Activated naive CD4-positive, alpha-beta T cell treated with anti-CD3 and anti-CD28 coated beads, Interleukin-2, amount 10 ng/mL, durations not matched to agents 7 days and 5 days (primary cell): ENCODE results near the gene DNAJC12.
A peak's percentile ranks its signal among the peaks of the same experiment; 100 is the strongest.
"Not testable (repeated sequence)": the region's sequence is repeated elsewhere in the genome, so short reads cannot be mapped to it uniquely, and the experiment has no call there.

ENCODE experiments used
- CTCF ChIA-PET: fragments of 350-600 bp; sonication (Branson Sonifier 250); formaldehyde crosslinking; loops from one replicate; lab custom pipeline; 2021; ENCODE audit warnings: antibody characterized with exemption; lab: Charles Lee
- DNase-seq: peaks from one replicate; pipeline ENCODE4 v3.0.0-alpha.2; 2020
- H3K27ac Mint-ChIP-seq: one replicate; pipeline ENCODE4 v1.8.0; 2021; ENCODE audit warnings: mild to moderate bottlenecking, moderate library complexity, mixed read lengths
- H3K27me3 Mint-ChIP-seq: one replicate; pipeline ENCODE4 v1.8.0; 2021; ENCODE audit warnings: mild to moderate bottlenecking, mixed read lengths
- H3K36me3 Mint-ChIP-seq: one replicate; pipeline ENCODE4 v1.8.0; 2021; ENCODE audit warnings: mixed read lengths
- H3K4me1 Mint-ChIP-seq: one replicate; pipeline ENCODE4 v1.8.0; 2021; ENCODE audit warnings: mixed read lengths
- H3K4me3 Mint-ChIP-seq: one replicate; pipeline ENCODE4 v1.8.0; 2021; ENCODE audit warnings: mild to moderate bottlenecking, moderate library complexity, mixed read lengths
- H3K9me3 Mint-ChIP-seq: one replicate; pipeline ENCODE4 v1.8.0; 2021; ENCODE audit warnings: mixed read lengths

Gene DNAJC12

DNA sequence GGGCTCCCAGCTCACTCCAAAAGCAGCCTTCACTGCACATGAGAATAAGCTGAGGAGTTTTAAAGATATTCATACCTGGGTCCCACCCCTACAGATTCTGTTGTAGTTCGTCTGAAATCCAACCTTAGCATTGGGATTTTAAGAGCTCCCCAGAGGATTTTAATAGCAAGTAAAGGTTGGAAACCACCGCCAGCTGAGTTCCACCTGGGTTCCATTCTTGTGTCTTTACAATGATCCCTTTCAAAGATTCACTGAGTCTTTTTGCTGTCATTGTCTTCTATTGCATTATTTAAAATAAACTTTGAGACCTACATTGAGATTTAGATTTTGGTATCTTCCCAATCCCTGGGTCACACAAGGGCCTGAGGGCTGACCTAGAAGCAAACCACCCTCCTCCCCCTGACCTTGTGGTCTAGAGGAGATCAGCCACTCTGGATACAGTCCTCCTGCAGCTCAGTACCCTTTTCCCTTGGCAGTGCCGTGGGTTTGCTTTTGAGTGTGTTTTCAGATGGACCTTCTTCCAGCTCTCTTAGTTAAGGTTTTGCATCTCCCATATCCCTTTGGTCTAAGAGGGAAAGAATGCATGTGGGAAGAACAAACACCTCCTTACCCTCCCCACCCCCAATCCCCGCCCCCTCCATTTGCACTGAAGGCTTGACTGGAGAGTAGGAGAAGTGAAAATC lies 23.9 kb upstream of the DNAJC12 start:
- H3K36me3 Mint-ChIP-seq, result no peaks in the 10 kb centered on the region
- no peaks in the 10 kb centered on the region for H3K27me3 Mint-ChIP-seq
- H3K4me3 Mint-ChIP-seq, result no peak overlapping the region
- no peaks in the 10 kb centered on the region for H3K4me1 Mint-ChIP-seq
- DNase-seq, result no peak
- no peaks in the 10 kb centered on the region for H3K9me3 Mint-ChIP-seq
- CTCF ChIA-PET, result interaction anchor here (1.0 to 1.8 kb wide), 2 partner anchors 294 to 351 kb away, joined by 3 to 5 read pairs; no protein-coding TSS in a partner anchor
- H3K27ac Mint-ChIP-seq, result no peak overlapping the region

DNA sequence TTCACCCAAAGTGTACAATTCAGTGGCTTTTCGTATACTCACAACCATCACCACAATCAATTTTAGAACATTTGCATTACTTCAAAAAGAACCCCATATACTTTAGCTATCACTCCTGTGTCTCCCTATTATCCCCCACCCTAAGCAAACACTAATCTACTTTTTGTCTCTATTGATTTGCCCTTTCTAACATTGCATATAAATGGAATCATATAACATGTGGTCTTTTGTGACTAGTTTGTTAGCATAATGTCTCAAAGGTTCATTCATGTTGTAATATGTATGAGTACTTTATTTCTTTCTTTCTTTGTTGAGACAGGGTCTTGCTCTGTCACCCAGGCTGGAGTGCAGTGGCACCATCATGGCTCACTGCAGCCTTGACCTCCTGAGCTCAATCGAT lies 21.0 kb upstream of the DNAJC12 start:
- CTCF ChIA-PET, result no interaction called here
- DNase-seq, result no peak
- H3K36me3 Mint-ChIP-seq, result no peaks in the 10 kb centered on the region
- no peaks in the 10 kb centered on the region for H3K27me3 Mint-ChIP-seq
- no peak overlapping the region for H3K27ac Mint-ChIP-seq
- no peaks in the 10 kb centered on the region for H3K9me3 Mint-ChIP-seq
- H3K4me1 Mint-ChIP-seq, result peaks cover 5% of the 10 kb centered on the region
- H3K4me3 Mint-ChIP-seq, result no peak overlapping the region

DNA sequence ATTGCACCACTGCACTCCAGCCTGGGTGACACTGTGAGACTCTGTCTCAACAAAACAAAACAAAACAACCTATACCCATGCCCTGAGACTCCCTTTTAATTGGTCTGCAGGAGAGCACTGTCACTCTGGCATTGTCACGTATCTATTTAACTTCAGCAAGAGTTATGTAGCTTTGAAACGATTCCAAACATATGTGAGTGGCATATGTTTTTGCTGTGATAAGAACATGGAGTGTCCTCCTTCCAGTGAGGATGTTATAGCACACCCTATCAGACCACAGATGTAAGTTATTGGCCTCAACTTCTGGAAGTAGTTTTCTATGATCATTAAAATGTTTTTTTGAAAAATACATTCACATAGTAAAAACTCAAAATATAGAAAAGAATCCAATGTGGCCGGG lies 15.5 kb upstream of the DNAJC12 start:
- H3K9me3 Mint-ChIP-seq, result no peaks in the 10 kb centered on the region
- H3K4me1 Mint-ChIP-seq, result peaks cover 24% of the 10 kb centered on the region
- no peak for DNase-seq
- H3K4me3 Mint-ChIP-seq, result no peak overlapping the region
- H3K36me3 Mint-ChIP-seq, result no peaks in the 10 kb centered on the region
- CTCF ChIA-PET, result interaction anchor here (0.8 to 5.4 kb wide), 3 partner anchors 36 to 301 kb away, joined by 3 to 64 read pairs (median 5); no protein-coding TSS in a partner anchor
- H3K27me3 Mint-ChIP-seq, result no peaks in the 10 kb centered on the region
- H3K27ac Mint-ChIP-seq, result no peak overlapping the region

DNA sequence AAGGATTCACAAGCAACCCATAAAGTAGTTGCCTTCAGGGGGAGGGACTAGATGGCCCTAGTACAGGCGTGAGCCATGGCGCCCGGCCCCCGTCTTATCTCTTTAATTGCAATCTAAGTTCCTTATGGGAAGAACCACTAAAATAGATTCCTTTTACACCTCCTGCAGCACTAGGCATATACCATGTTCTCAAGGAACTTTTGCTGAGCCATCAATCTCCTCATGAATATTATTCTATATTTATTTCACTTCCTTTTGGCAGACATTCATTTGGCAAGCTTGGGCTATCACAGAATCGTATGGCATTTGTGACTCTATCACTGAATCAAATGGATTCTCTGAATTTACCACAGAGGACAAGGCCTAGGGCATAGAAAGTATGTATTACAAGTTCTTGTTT lies 14.8 kb upstream of the DNAJC12 start:
- Mint-ChIP-seq H3K4me3 (no peak overlapping the region), H3K9me3 (no peaks in the 10 kb centered on the region), H3K36me3 (no peaks in the 10 kb centered on the region), H3K27me3 (no peaks in the 10 kb centered on the region), H3K27ac (no peak overlapping the region), H3K4me1 (peaks cover 24% of the 10 kb centered on the region)
- CTCF ChIA-PET, result interaction anchor here (1.3 to 5.4 kb wide), 2 partner anchors 63 to 302 kb away, joined by 5 to 64 read pairs; no protein-coding TSS in a partner anchor
- DNase-seq, result no peak

DNA sequence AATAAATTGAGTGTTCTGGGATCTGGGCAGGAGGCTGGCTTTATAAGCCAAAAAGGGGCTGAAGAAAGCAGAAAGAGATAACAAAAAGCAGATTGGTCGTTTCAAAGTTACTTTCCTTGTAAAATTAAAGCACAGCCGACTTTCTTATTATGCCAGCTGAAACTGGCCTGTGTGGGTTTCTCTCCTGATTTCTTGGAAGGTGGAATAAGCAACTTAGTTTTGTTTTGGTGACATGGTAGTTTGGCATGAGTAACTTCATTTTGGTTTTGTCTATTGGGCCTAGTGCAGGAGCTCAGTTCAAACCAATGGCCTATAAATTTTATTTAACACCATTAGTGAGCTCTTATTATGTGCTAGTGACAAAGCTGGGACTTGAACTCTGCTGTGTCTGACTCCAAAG lies 13.2 kb upstream of the DNAJC12 start:
- Mint-ChIP-seq H3K9me3 (no peaks in the 10 kb centered on the region), H3K4me1 (peaks cover 24% of the 10 kb centered on the region), H3K27ac (no peak overlapping the region), H3K36me3 (no peaks in the 10 kb centered on the region), H3K4me3 (peak overlapping the region; percentile 13), H3K27me3 (no peaks in the 10 kb centered on the region)
- CTCF ChIA-PET, result interaction anchor here (1.1 to 4.6 kb wide), 3 partner anchors 14 to 305 kb away, joined by 4 to 32 read pairs (median 9); no protein-coding TSS in a partner anchor
- no peak for DNase-seq

DNA sequence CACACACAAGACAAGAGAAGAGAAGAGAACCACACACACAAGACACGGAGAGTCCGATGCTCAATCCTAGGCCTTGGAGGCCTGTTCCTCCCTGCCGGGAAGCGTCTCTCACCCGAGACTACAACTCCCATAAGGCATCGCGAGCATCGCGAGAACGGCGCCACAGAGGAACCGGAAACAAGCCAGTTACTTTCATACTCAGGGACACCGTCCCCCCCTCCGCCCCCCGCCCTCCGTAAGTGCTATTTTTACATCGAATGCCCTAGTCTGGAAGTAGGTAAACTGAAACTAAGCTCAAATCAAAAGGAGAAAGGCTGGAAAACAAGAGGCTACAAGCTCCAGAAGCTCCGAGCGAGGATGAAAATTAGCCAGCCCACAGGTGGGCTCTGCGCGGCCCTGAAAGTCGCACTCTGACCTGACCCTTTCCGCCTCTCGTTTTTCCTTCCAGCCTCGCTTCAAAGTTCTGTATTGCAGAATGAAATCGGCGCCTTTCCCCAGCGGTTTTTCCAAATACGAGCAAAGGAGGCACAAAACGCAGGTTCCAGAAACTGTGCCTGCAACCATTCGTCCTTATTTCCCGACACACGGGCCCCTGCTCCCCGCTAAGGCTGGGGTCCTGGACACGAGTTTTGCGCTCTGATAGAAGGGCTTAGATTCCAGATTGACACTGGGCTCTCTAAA lies 11.5 kb upstream of the DNAJC12 start:
- CTCF ChIA-PET, result interaction anchor here (1.1 to 4.6 kb wide), 2 partner anchors 61 to 356 kb away, joined by 3 to 32 read pairs; no protein-coding TSS in a partner anchor
- peaks cover 19% of the 10 kb centered on the region for H3K4me1 Mint-ChIP-seq
- peak overlapping the region; percentile 91 for H3K27ac Mint-ChIP-seq
- no peaks in the 10 kb centered on the region for H3K9me3 Mint-ChIP-seq
- H3K36me3 Mint-ChIP-seq, result no peaks in the 10 kb centered on the region
- peak; percentile 97 for DNase-seq
- H3K4me3 Mint-ChIP-seq, result peak overlapping the region; percentile 84
- H3K27me3 Mint-ChIP-seq, result no peaks in the 10 kb centered on the region

DNA sequence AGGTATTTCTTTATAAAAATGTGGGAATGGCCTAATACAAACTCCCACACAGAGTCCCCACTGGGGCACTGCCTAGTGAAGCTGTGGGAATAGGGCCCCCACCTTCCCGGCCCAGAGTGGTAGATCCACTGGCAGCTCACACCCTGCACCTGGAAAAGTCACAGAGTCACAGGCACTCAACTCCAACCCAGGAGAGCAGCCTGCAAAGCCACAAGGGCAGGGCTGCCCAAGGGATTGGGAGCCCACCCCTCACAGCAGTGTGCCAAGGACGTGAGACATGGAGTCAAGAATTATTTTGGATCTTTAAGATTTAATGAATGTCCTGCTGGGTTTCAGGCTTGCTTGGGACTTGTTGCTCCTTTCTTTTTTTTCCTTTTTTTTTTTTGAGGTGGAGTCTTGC lies 5.3 kb upstream of the DNAJC12 start:
- H3K27me3 Mint-ChIP-seq, result peaks cover 4% of the 10 kb centered on the region
- H3K9me3 Mint-ChIP-seq, result peaks cover 8% of the 10 kb centered on the region
- CTCF ChIA-PET, result no interaction called here
- H3K4me3 Mint-ChIP-seq, result no peak overlapping the region
- no peak overlapping the region for H3K27ac Mint-ChIP-seq
- no peaks in the 10 kb centered on the region for H3K4me1 Mint-ChIP-seq
- no peaks in the 10 kb centered on the region for H3K36me3 Mint-ChIP-seq
- DNase-seq, result no peak

DNA sequence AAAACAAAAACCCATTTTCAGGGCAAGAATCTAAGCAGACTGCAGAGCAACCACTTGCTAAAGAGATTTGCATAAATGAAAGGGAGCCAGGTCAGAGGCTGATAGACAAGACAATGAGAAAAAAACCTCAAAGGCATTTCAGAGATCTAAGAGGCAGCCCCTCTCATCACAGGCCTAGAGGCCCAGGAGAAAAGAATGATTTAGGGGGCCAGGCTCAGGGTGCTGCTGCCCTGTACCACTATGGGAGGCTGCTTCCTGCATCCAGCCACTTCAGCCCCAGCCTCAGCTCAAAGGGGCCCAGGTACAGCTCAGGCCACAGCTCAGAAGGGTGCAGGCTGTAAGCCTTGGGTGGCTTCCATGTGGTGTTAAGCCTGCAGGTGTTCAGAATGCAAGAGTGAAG lies 3.7 kb upstream of the DNAJC12 start:
- Mint-ChIP-seq H3K27ac (no peak overlapping the region), H3K4me3 (no peak overlapping the region), H3K36me3 (no peaks in the 10 kb centered on the region), H3K27me3 (peaks cover 4% of the 10 kb centered on the region), H3K9me3 (peaks cover 8% of the 10 kb centered on the region), H3K4me1 (peaks cover 4% of the 10 kb centered on the region)
- no peak for DNase-seq
- CTCF ChIA-PET, result interaction anchor here (0.5 kb wide), 1 partner anchor 52 kb away, joined by 3 read pairs; no protein-coding TSS in a partner anchor

DNA sequence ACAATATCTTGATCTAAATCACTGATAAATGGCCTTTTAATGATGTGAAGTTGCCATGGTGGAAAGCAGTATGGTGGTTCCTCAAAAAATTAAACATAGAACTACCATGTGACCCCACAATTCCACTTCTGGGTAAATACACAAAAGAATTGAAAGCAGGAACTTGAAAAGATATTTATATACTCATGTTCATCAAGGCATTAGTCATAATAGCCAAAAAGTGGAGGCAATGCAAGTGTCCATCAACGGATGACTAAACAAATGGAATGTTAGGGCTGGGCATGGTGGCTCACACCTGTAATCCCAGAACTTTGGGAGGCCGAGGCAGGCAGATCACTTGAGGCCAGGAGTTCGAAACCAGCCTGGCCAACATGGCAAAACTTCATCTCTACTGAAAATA lies 2.0 kb upstream of the DNAJC12 start:
- Mint-ChIP-seq H3K4me1 (peaks cover 4% of the 10 kb centered on the region), H3K27me3 (peaks cover 4% of the 10 kb centered on the region), H3K27ac (no peak overlapping the region), H3K36me3 (no peaks in the 10 kb centered on the region), H3K4me3 (no peak overlapping the region), H3K9me3 (peaks cover 8% of the 10 kb centered on the region)
- CTCF ChIA-PET, result no interaction called here
- no peak for DNase-seq

DNA sequence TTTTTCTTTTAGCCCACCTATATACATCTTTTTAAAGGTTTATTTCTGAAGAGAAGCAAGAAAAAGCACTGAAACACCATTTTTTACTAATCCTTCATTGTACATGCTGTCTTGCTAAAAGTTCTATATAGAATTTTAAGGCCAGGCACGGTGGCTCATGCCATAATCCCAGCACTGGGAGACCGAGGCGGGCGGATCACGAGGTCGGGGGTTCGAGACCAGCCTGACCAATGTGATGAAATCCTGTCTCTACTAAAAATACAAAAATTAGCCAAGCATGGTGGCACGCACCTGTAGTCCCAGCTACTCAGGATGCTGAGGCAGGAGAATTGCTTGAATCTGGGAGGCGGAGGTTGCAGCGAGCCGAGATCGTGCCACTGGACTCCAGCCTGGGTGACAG lies 1.5 kb upstream of the DNAJC12 start:
- H3K36me3 Mint-ChIP-seq, CTCF ChIA-PET, H3K4me1 Mint-ChIP-seq, H3K4me3 Mint-ChIP-seq, DNase-seq, H3K27ac Mint-ChIP-seq, H3K27me3 Mint-ChIP-seq, H3K9me3 Mint-ChIP-seq: not testable (repeated sequence)

DNA sequence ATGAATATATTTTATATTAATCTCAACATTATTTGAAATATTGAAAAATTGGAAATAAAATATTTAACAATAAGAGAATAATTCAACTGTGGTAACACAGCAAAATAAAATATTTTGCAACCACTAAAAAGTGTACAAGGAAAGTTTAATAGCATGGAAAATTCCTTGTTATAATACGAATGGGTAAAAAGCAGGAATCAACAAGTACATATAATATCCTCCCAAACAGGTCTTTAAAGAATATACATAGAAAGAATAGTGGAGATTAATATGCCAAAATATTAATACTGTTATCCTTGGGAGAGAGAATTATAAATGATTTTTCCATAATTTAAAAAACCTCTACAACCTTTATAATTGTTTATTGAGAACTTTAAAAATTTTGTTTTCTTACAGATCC lies 1.0 kb downstream of the DNAJC12 start:
- Mint-ChIP-seq H3K4me1 (peaks cover 4% of the 10 kb centered on the region), H3K4me3 (no peak overlapping the region), H3K36me3 (no peaks in the 10 kb centered on the region), H3K9me3 (peaks cover 8% of the 10 kb centered on the region), H3K27ac (no peak overlapping the region), H3K27me3 (no peaks in the 10 kb centered on the region)
- CTCF ChIA-PET, result interaction anchor here (0.6 to 1.8 kb wide), 3 partner anchors 13 to 56 kb away, joined by 4 to 5 read pairs (median 5); no protein-coding TSS in a partner anchor
- no peak for DNase-seq

DNA sequence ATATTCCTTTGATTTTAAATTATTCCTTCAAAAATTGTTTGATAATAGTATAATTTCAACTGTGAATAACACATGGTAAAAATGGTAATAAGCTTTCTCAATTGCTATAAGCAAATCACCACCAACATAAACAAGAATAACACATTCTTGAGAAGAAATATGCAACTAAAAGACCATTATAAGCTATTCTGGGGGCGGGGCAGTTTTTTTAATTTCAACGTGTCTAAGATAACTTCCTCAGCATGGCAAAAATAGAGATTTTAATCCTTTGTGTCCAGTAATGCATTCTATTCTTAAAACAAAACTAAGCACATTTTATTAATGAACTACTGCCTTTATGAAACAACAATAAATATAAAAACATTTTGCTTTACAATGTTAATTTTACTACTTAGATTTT lies 1.5 kb downstream of the DNAJC12 start:
- Mint-ChIP-seq H3K4me1 (peaks cover 4% of the 10 kb centered on the region), H3K36me3 (no peaks in the 10 kb centered on the region), H3K27ac (no peak overlapping the region), H3K4me3 (no peak overlapping the region), H3K27me3 (no peaks in the 10 kb centered on the region), H3K9me3 (peaks cover 7% of the 10 kb centered on the region)
- CTCF ChIA-PET, result interaction anchor here (0.6 to 1.5 kb wide), 3 partner anchors 13 to 48 kb away, joined by 3 to 5 read pairs (median 4); no protein-coding TSS in a partner anchor
- no peak for DNase-seq

DNA sequence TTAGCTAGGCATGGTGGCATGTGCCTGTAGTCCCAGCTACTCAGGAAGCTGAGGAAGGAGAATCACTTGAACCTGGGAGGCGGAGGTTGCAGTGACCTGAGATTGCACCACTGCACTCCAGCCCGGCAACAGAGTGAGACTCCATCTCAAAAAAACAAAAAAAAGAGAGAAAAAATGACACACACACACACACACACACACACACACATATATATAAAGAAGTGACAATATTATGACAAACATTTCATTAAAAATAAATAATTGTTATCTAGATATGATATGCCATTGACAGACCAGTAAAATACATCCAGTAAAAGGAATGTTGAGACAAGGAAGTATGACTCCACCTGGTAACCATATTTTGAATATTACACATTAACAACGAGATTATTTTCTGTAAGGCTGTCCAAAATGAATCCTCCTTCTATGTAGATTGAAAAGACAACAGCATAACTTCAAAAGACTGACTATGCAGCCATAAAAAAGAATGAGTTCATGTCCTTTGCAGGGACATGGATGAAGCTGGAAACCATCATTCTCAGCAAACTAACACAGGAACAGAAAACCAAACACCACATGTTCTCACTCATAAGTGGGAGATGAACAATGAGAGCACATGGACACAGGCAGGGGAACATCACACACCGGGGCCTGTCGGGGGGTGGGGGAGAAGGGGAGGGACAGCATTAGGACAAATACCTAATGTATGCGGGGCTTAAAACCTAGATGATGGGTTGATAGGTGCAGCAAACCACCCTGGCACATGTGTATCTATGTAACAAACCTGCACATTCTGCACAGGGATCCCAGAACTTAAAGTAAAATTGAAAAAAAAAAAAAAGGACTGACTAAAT lies 2.2 kb downstream of the DNAJC12 start:
- not testable (repeated sequence) for H3K4me3 Mint-ChIP-seq, H3K9me3 Mint-ChIP-seq, H3K36me3 Mint-ChIP-seq, DNase-seq, H3K27me3 Mint-ChIP-seq, H3K27ac Mint-ChIP-seq, H3K4me1 Mint-ChIP-seq
- CTCF ChIA-PET, result interaction anchor here (0.6 to 1.5 kb wide), 3 partner anchors 16 to 473 kb away, joined by 3 to 5 read pairs (median 3); no protein-coding TSS in a partner anchor

DNA sequence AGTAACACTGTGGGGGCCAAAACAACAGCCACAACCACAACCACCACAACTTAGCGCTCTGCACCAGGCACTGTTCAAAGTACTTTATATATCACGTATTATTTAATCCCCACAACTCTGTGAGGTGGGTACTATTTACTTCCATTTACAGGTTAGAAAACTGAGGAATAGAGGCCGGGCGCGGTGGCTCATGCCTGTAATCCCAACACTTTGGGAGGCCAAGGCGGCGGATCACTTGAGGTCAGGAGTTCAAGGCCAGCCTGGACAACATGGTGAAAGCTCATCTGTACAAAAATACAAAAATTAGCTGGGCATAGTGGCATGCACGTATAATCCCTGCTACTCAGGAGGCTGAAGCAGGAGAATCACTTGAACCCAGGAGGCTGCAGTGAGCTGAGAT lies 3.6 kb downstream of the DNAJC12 start:
- DNase-seq, result no peak
- CTCF ChIA-PET, result interaction anchor here (1.2 kb wide), 1 partner anchor 46 kb away, joined by 5 read pairs; no protein-coding TSS in a partner anchor
- Mint-ChIP-seq H3K27ac (no peak overlapping the region), H3K9me3 (no peaks in the 10 kb centered on the region), H3K36me3 (no peaks in the 10 kb centered on the region), H3K4me1 (peaks cover 4% of the 10 kb centered on the region), H3K27me3 (no peaks in the 10 kb centered on the region), H3K4me3 (no peak overlapping the region)
